Endodermal cell (in vitro differentiated cells): ENCODE results near the gene TYRP1. TPM values are rescaled to one million over a fixed set of nuclear protein-coding genes. Genes with fewer than 3 reads are reported as not detected.

Experiments
- DNase-seq: peaks from one replicate; pipeline ENCODE4 v3.0.0-alpha.2; 2017
- H3K27ac ChIP-seq: 2 replicates; pipeline ENCODE4 v1.5.1; 2013; ENCODE audit warnings: mild to moderate bottlenecking, low read depth, low read length, moderate library complexity
- H3K27me3 ChIP-seq: 2 replicates; pipeline ENCODE4 v1.6.1; 2013; ENCODE audit warnings: mild to moderate bottlenecking, low read length, moderate library complexity; ENCODE audit not compliant: insufficient read depth, control insufficient read depth, poor library complexity, severe bottlenecking
- H3K36me3 ChIP-seq: 2 replicates; pipeline ENCODE4 v1.7.0; 2013; ENCODE audit warnings: mild to moderate bottlenecking, low read length, moderate library complexity; ENCODE audit not compliant: control insufficient read depth, insufficient read depth
- H3K4me1 ChIP-seq: one replicate; pipeline ENCODE4 v1.7.0; 2013; ENCODE audit warnings: low read length; ENCODE audit not compliant: control insufficient read depth, insufficient read depth
- H3K4me3 ChIP-seq: 2 replicates; pipeline ENCODE4 v1.5.1; 2013; ENCODE audit warnings: mild to moderate bottlenecking, low read length, moderate library complexity
- H3K9ac ChIP-seq: 2 replicates; pipeline ENCODE4 v1.6.1; 2013; ENCODE audit warnings: mild to moderate bottlenecking, low read length, moderate library complexity; ENCODE audit not compliant: poor library complexity, severe bottlenecking; ENCODE audit errors: extremely low read depth
- H3K9me3 ChIP-seq: 2 replicates; pipeline ENCODE4 v1.6.1; 2013; ENCODE audit warnings: mild to moderate bottlenecking, low read length, moderate library complexity; ENCODE audit not compliant: control insufficient read depth
- H3K27ac Mint-ChIP-seq: 2 replicates; pipeline ENCODE4 v1.8.0; 2020; ENCODE audit warnings: mixed read lengths
- H3K27me3 Mint-ChIP-seq: 2 replicates; pipeline ENCODE4 v1.8.0; 2021; ENCODE audit warnings: mild to moderate bottlenecking, mixed read lengths; ENCODE audit not compliant: insufficient read depth
- H3K36me3 Mint-ChIP-seq: 2 replicates; pipeline ENCODE4 v1.8.0; 2020; ENCODE audit warnings: low read depth, mixed read lengths
- H3K4me1 Mint-ChIP-seq: 2 replicates; pipeline ENCODE4 v1.8.0; 2020; ENCODE audit warnings: mixed read lengths
- H3K4me3 Mint-ChIP-seq: 2 replicates; pipeline ENCODE4 v1.8.0; 2020; ENCODE audit warnings: mild to moderate bottlenecking, moderate library complexity, mixed read lengths
- H3K9me3 Mint-ChIP-seq: 2 replicates; pipeline ENCODE4 v1.8.0; 2020; ENCODE audit warnings: mild to moderate bottlenecking, mixed read lengths
- WGBS, 2 experiments: methylation state at CpG; one replicate each; pipeline versions ENCODE4 v1.1.5 to v1.1.7; 2013; ENCODE audit warnings: missing lambda C conversion rate in 2 of 2, mixed read lengths in 1 of 2; ENCODE audit not compliant: insufficient coverage in 1 of 2, insufficient read length in 1 of 2; 5-methylcytosine and 5-hydroxymethylcytosine counted together
- total RNA-seq, 2 donors: library from RNA; stranded (reverse); fragmentation: NEBNext Ultra II Directional in 1 of 2; extraction: Animal tissue kit (Norgen Biotek cat#: 25700) in 1 of 2; gene quantifications; 2 replicates in 1 of 2; 3 replicates in 1 of 2; pipeline ENCODE4 v1.2.1, GENCODE V29; 2021
- TF ChIP-seq, protein P1 (sequence below): fragments of 200-600 bp; sonication (generic); conservative IDR thresholded peaks from 2 replicates; pipeline ENCODE4 v1.5.0; 2021; ENCODE audit warnings: antibody characterized with exemption, mild to moderate bottlenecking

Gene TYRP1
- total RNA-seq, 2 donors from 2014 or later, result 0.11 TPM; not detected in 1

DNA sequence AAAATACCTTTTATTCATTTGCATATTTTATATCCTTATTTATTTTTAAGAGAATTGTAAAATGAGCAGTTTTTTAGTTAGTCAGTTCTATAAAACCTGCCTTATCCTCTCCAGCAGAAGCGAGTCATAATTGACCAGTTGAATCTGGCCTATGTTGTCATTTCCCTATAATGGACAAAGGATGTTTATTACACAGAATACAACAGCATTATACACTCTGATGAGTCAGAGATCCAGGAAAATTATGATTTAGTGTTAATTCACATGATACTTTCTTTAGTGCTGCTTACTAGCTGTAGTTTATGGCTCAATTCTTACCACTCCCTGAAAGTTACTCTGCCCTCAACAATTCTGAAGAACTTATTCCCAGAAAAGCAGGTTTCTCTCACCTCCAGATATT, 54.8 kb downstream of the TYRP1 start:
- no peaks in the 10 kb centered on the region for H3K36me3 Mint-ChIP-seq
- H3K27me3 ChIP-seq, result no peaks in the 10 kb centered on the region
- H3K27me3 Mint-ChIP-seq, result no peaks in the 10 kb centered on the region
- H3K9me3 ChIP-seq, result no peaks in the 10 kb centered on the region
- TF ChIP-seq, protein P1, sequence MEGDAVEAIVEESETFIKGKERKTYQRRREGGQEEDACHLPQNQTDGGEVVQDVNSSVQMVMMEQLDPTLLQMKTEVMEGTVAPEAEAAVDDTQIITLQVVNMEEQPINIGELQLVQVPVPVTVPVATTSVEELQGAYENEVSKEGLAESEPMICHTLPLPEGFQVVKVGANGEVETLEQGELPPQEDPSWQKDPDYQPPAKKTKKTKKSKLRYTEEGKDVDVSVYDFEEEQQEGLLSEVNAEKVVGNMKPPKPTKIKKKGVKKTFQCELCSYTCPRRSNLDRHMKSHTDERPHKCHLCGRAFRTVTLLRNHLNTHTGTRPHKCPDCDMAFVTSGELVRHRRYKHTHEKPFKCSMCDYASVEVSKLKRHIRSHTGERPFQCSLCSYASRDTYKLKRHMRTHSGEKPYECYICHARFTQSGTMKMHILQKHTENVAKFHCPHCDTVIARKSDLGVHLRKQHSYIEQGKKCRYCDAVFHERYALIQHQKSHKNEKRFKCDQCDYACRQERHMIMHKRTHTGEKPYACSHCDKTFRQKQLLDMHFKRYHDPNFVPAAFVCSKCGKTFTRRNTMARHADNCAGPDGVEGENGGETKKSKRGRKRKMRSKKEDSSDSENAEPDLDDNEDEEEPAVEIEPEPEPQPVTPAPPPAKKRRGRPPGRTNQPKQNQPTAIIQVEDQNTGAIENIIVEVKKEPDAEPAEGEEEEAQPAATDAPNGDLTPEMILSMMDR, result no peak
- no peak overlapping the region for H3K27ac ChIP-seq
- no peak overlapping the region for H3K27ac Mint-ChIP-seq
- 82% methylated on average over 1 of the region's 1 CpG; no CpG with 5 or more reads in 1 of the 2 experiments for WGBS, 2 experiments
- no peaks in the 10 kb centered on the region for H3K9me3 Mint-ChIP-seq
- H3K4me1 Mint-ChIP-seq, result no peaks in the 10 kb centered on the region
- H3K4me1 ChIP-seq, result peaks cover 3% of the 10 kb centered on the region
- H3K36me3 ChIP-seq, result no peaks in the 10 kb centered on the region
- H3K9ac ChIP-seq, result no peak overlapping the region
- no peak overlapping the region for H3K4me3 Mint-ChIP-seq
- no peak overlapping the region for H3K4me3 ChIP-seq
- no peak for DNase-seq

DNA sequence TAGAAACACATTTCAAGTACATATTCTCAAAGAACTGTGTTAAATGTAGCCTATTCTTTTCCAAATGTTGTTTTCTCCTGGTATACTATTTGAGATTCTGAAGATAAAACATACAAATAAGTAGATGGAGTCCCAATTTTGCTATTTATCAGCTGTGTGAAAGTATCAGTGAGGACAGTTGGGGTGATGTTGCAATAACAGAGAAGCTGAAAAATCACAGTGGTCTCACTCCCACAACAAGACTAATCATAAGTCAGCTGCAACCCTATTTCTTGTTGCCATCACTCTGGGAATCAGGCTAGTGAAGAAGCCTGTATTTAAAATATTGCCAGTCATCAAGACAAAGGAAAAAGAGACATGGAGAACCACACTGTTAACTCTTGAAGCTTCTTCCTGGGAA, 55.8 kb downstream of the TYRP1 start:
- H3K27me3 ChIP-seq, result no peaks in the 10 kb centered on the region
- Mint-ChIP-seq H3K4me1 (no peaks in the 10 kb centered on the region), H3K27ac (no peak overlapping the region), H3K27me3 (no peaks in the 10 kb centered on the region), H3K9me3 (no peaks in the 10 kb centered on the region), H3K36me3 (no peaks in the 10 kb centered on the region), H3K4me3 (no peak overlapping the region)
- H3K4me3 ChIP-seq, result no peak overlapping the region
- H3K27ac ChIP-seq, result no peak overlapping the region
- no peak for DNase-seq
- H3K36me3 ChIP-seq, result no peaks in the 10 kb centered on the region
- H3K4me1 ChIP-seq, result peaks cover 3% of the 10 kb centered on the region
- TF ChIP-seq, protein P1, result no peak
- H3K9ac ChIP-seq, result no peak overlapping the region
- no peaks in the 10 kb centered on the region for H3K9me3 ChIP-seq

DNA sequence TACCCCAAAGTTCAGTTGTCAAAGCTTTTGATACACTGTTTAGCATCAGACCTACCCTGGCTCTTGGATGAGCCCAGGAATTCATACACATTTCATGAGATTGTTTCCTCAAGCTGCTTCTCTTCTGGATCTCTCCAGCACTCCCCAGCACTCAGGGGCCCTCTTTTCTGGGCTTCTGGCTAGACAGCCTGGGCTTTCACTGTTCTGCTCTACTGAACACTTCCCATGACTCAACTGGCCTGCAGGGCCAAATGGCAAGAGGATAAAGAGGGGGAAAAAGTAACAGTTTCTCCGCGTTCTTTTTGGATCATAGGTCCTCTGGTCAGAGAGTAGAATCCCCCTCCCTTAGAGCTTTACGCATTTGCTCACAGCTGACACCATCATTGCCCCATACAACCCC, 60.7 kb downstream of the TYRP1 start:
- Mint-ChIP-seq H3K9me3 (no peaks in the 10 kb centered on the region), H3K4me1 (peaks cover 10% of the 10 kb centered on the region), H3K4me3 (no peak overlapping the region), H3K27ac (no peak overlapping the region), H3K36me3 (no peaks in the 10 kb centered on the region), H3K27me3 (no peaks in the 10 kb centered on the region)
- 91% methylated on average over 3 of the region's 3 CpGs; no CpG with 5 or more reads in 1 of the 2 experiments for WGBS, 2 experiments
- DNase-seq, result no peak
- Histone ChIP-seq H3K27me3 (no peaks in the 10 kb centered on the region), H3K9ac (no peak overlapping the region), H3K9me3 (no peaks in the 10 kb centered on the region), H3K36me3 (no peaks in the 10 kb centered on the region), H3K4me3 (no peak overlapping the region), H3K27ac (no peak overlapping the region), H3K4me1 (peaks cover 3% of the 10 kb centered on the region)
- TF ChIP-seq, protein P1, result no peak
